Keratinocyte (primary cell): Measurements from ENCODE around the gene DBR1. TPM values are rescaled to one million over a fixed set of nuclear protein-coding genes. Genes with fewer than 3 reads are reported as not detected.

Experiments
- DNase-seq: peaks from one replicate; pipeline ENCODE4 v3.0.0-alpha.2; 2011; ENCODE audit warnings: low read depth, missing footprints, low spot score
- FAIRE-seq: peaks from 2 replicates; lab custom pipeline; 2011; peaks lifted over from hg19 to GRCh38; lab: Jason Lieb, UNC
- H2AFZ ChIP-seq: 2 replicates; pipeline ENCODE4 v1.6.0; 2012; ENCODE audit warnings: low read length, control low read depth, inconsistent platforms; ENCODE audit not compliant: control insufficient read depth
- H3K27ac ChIP-seq: 2 replicates; pipeline ENCODE4 v1.5.1; 2011; ENCODE audit warnings: low read length; ENCODE audit not compliant: control insufficient read depth, insufficient read depth
- H3K27me3 ChIP-seq: 3 replicates; pipeline ENCODE4 v1.6.0; 2011; ENCODE audit warnings: low read length; ENCODE audit not compliant: control insufficient read depth, insufficient read depth; ENCODE audit errors: extremely low read depth
- H3K36me3 ChIP-seq, 2 experiments: 2 replicates in 1 of 2; 3 replicates in 1 of 2; pipeline ENCODE4 v1.5.1; 2011; ENCODE audit warnings: low read length in 2 of 2, mild to moderate bottlenecking in 1 of 2; ENCODE audit not compliant: control insufficient read depth in 2 of 2, insufficient read depth in 2 of 2; ENCODE audit errors: extremely low read depth in 1 of 2
- H3K4me1 ChIP-seq: 3 replicates; pipeline ENCODE4 v1.5.1; 2011; ENCODE audit warnings: low read length; ENCODE audit not compliant: control insufficient read depth, insufficient read depth; ENCODE audit errors: extremely low read depth
- H3K4me2 ChIP-seq: 3 replicates; pipeline ENCODE4 v1.6.0; 2011; ENCODE audit warnings: low read depth, low read length; ENCODE audit not compliant: control insufficient read depth, insufficient read depth; ENCODE audit errors: extremely low read depth
- H3K4me3 ChIP-seq, 3 experiments: fragments of 200-600 bp in 1 of 3; sonication (generic) in 1 of 3; 2 replicates in 2 of 3; 3 replicates in 1 of 3; pipeline ENCODE4 v1.5.1; 2011 to 2016; ENCODE audit warnings: low read length in 3 of 3, mild to moderate bottlenecking in 3 of 3, control low read depth in 2 of 3, inconsistent platforms in 1 of 3, low read depth in 1 of 3, mixed read lengths in 1 of 3, mixed run types in 1 of 3, moderate library complexity in 1 of 3; ENCODE audit not compliant: control insufficient read depth in 2 of 3, insufficient read depth in 2 of 3; ENCODE audit errors: extremely low read depth in 1 of 3
- H3K79me2 ChIP-seq: 2 replicates; pipeline ENCODE4 v1.6.0; 2012; ENCODE audit warnings: low read length; ENCODE audit not compliant: control insufficient read depth, insufficient read depth
- H3K9ac ChIP-seq: 3 replicates; pipeline ENCODE4 v1.6.0; 2011; ENCODE audit warnings: low read length; ENCODE audit not compliant: control insufficient read depth, insufficient read depth; ENCODE audit errors: extremely low read depth
- H3K9me1 ChIP-seq: 3 replicates; pipeline ENCODE4 v1.6.0; 2011; ENCODE audit warnings: low read length; ENCODE audit not compliant: control insufficient read depth, insufficient read depth; ENCODE audit errors: extremely low read depth
- H3K9me3 ChIP-seq: 2 replicates; pipeline ENCODE4 v1.5.1; 2012; ENCODE audit warnings: low read depth, low read length; ENCODE audit not compliant: control insufficient read depth
- H4K20me1 ChIP-seq: 3 replicates; pipeline ENCODE4 v1.6.0; 2011; ENCODE audit warnings: low read length; ENCODE audit not compliant: control insufficient read depth, insufficient read depth; ENCODE audit errors: extremely low read depth
- EZH2 ChIP-seq: IDR thresholded peaks from one replicate; pipeline ENCODE4 v1.6.1; 2012; ENCODE audit warnings: inconsistent platforms, mild to moderate bottlenecking, low read length, moderate library complexity
- dilution Hi-C: fragments of 300-500 bp; cut with MboI; formaldehyde crosslinking; loops from one replicate; pipeline ENCODE4 v1.7.0; 2020; ENCODE audit warnings: low sequenced_read_pairs; ENCODE audit not compliant: extremely low pct_ligation_motif_present
- polyA plus RNA-seq, 5 experiments: library from polyadenylated mRNA; depleted of rRNA in 3 of 5; stranded (reverse) in 3 of 5; stranded (forward) in 1 of 5; unstranded in 1 of 5; fragments of >200 nt; gene quantifications; 1 replicate in 1 of 5; 2 replicates in 3 of 5; 3 replicates in 1 of 5; pipeline versions ENCODE4 v1.2.1 to v1.2.3, GENCODE V29; 2011 to 2012; ENCODE audit warnings: missing spikeins in 2 of 5, low read depth in 1 of 5, low replicate concordance in 1 of 5
- TF ChIP-seq, protein P1 (sequence below), 3 experiments: IDR thresholded peaks in 1 of 3; conservative IDR thresholded peaks in 1 of 3; optimal IDR thresholded peaks in 1 of 3; 2 replicates in 2 of 3; 3 replicates in 1 of 3; pipeline versions ENCODE3 to v1.5.1; 2011; ENCODE audit warnings: low read length in 3 of 3, mild to moderate bottlenecking in 3 of 3, moderate library complexity in 2 of 3, control low read depth in 1 of 3, inconsistent platforms in 1 of 3; ENCODE audit not compliant: insufficient read depth in 2 of 3; ENCODE audit errors: extremely low read depth in 1 of 3

The DBR1 gene
- polyA plus RNA-seq, 1 donor (not counting 4 experiments of a cell fraction or from before 2014, with no cell fraction given), result 16.2 TPM

DNA sequence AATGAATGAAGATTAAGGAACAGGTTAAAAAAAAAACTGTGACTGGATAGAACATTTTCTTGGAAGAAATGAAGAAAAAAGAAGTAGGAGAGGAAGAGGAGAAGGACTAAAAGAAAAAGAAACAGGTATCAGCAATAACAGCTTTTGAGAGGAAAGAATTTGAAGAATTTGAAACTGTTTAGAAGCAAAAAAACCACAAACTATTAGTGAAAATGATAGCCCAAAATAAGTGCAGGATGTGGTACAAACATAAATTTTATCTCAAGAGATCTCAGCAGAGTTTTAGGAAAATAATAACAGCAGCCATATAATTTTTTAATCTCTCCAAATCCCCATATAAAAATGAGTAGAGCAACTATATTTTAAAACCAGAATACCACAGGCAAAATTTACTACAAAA lies 33.8 kb downstream of the DBR1 start:
- Histone ChIP-seq H3K79me2 (no peaks in the 10 kb centered on the region), H3K4me1 (no peaks in the 10 kb centered on the region), H3K4me3 (no peak overlapping the region), H4K20me1 (no peaks in the 10 kb centered on the region), H3K9me3 (no peaks in the 10 kb centered on the region), H3K9ac (no peak overlapping the region), H3K27me3 (no peaks in the 10 kb centered on the region), H2AFZ (no peak overlapping the region), H3K27ac (no peak overlapping the region), H3K4me2 (no peak overlapping the region), H3K36me3 (no peaks in the 10 kb centered on the region), H3K9me1 (no peaks in the 10 kb centered on the region)
- DNase-seq (no peak), FAIRE-seq (no peak)
- dilution Hi-C loops, result no loop called here
- TF ChIP-seq EZH2, result no peak
- TF ChIP-seq, protein P1, sequence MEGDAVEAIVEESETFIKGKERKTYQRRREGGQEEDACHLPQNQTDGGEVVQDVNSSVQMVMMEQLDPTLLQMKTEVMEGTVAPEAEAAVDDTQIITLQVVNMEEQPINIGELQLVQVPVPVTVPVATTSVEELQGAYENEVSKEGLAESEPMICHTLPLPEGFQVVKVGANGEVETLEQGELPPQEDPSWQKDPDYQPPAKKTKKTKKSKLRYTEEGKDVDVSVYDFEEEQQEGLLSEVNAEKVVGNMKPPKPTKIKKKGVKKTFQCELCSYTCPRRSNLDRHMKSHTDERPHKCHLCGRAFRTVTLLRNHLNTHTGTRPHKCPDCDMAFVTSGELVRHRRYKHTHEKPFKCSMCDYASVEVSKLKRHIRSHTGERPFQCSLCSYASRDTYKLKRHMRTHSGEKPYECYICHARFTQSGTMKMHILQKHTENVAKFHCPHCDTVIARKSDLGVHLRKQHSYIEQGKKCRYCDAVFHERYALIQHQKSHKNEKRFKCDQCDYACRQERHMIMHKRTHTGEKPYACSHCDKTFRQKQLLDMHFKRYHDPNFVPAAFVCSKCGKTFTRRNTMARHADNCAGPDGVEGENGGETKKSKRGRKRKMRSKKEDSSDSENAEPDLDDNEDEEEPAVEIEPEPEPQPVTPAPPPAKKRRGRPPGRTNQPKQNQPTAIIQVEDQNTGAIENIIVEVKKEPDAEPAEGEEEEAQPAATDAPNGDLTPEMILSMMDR (optimal IDR thresholded peaks at IDR 0.05 in 1 of 3, IDR thresholded peaks at IDR 0.05 in 1 of 3, conservative IDR thresholded peaks at IDR 0.05 in 1 of 3; ENCODE audit: extremely low read depth in 1 of 3, insufficient read depth in 2 of 3, low read length in 3 of 3), result no peak

DNA sequence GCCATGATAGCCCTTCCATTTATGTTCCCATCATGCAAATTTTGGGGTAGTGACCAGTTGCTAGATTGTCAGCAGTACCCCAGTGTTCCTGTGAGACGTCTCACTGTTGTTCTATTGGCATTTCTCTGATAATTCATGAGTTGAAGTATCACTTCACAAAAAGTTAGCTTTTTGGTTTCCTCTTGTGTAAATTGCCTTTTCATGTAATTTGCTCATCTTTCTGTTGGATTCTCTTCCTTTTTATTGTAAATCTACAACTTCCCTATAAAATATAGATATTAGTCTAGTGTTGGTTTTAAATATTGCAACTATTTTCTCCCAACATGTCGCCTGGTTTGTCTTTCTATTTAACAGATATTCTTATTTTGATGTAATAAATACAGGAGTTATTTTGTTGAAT lies 35.0 kb downstream of the DBR1 start:
- dilution Hi-C loops, result no loop called here
- no peak for DNase-seq
- H3K4me2 ChIP-seq, result no peak overlapping the region

More for the DNA sequence above, 35.0 kb downstream of the DBR1 start:
- H4K20me1 ChIP-seq, result no peaks in the 10 kb centered on the region
- H3K36me3 ChIP-seq, result no peaks in the 10 kb centered on the region
- H3K9me1 ChIP-seq, result no peaks in the 10 kb centered on the region
- no peak overlapping the region for H3K4me3 ChIP-seq
- no peak overlapping the region for H3K27ac ChIP-seq
- no peak overlapping the region for H2AFZ ChIP-seq
- no peak overlapping the region for H3K9ac ChIP-seq
- H3K27me3 ChIP-seq, result no peaks in the 10 kb centered on the region
- no peaks in the 10 kb centered on the region for H3K79me2 ChIP-seq
- no peaks in the 10 kb centered on the region for H3K9me3 ChIP-seq
- no peak for TF ChIP-seq EZH2
- TF ChIP-seq, protein P1 (optimal IDR thresholded peaks at IDR 0.05 in 1 of 3, IDR thresholded peaks at IDR 0.05 in 1 of 3, conservative IDR thresholded peaks at IDR 0.05 in 1 of 3; ENCODE audit: extremely low read depth in 1 of 3, insufficient read depth in 2 of 3, low read length in 3 of 3), result no peak
- FAIRE-seq, result no peak
- H3K4me1 ChIP-seq, result no peaks in the 10 kb centered on the region
